Dermis microvascular lymphatic vessel endothelial cell (primary cell): ENCODE data around the gene RABIF. TPM values are rescaled to one million over a fixed set of nuclear protein-coding genes. Genes with fewer than 3 reads are reported as not detected.
"Not testable (repeated sequence)": the region's sequence is repeated elsewhere in the genome, so short reads cannot be mapped to it uniquely, and the experiment has no call there.

Experiments used
- DNase-seq, 2 donors: peaks; one replicate each; pipeline versions ENCODE4 v3.0.0 to v3.0.0-alpha.2; 2010; ENCODE audit warnings: low read depth in 2 of 2
- total RNA-seq: library from RNA; depleted of rRNA; stranded (reverse); fragments of >200 nt; gene quantifications from 2 replicates; pipeline ENCODE4 v1.2.1, GENCODE V29; 2014

Gene RABIF
- 8.5 and 10.5 TPM in 2 replicates for total RNA-seq

GRCh38 chr1:202888531-202889360, at the start of gene RABIF:
TSS of gene RABIF (minus strand) at chr1:202889149. CDS start at chr1:202889098, 51 bp downstream.
- peak; percentile 88 to 95 for DNase-seq

GRCh38 chr1:202938287-202938925, 49.5 kb upstream of the RABIF start:
- DNase-seq: no peak

- DNase-seq: not testable (repeated sequence)
Measured at GRCh38 chr1:202936409-202936808, 47.5 kb upstream of the RABIF start.

GRCh38 chr1:202935844-202936243, 46.9 kb upstream of the RABIF start:
- no peak for DNase-seq

- no peak for DNase-seq
Measured at GRCh38 chr1:202934755-202935154, 45.8 kb upstream of the RABIF start.

GRCh38 chr1:202932476-202932875, 43.5 kb upstream of the RABIF start:
- DNase-seq: no peak

GRCh38 chr1:202926581-202927491, 37.9 kb upstream of the RABIF start, which contains the start of gene KLHL12:
TSS of gene KLHL12 (minus strand) at chr1:202927234. CDS start at chr1:202925162, 2,072 bp downstream.
- peak; percentile 93 to 98 for DNase-seq

- no peak for DNase-seq
Measured at GRCh38 chr1:202923533-202923932, 34.6 kb upstream of the RABIF start.

GRCh38 chr1:202919615-202920014, 30.7 kb upstream of the RABIF start:
- DNase-seq: no peak

GRCh38 chr1:202915146-202915545, 26.2 kb upstream of the RABIF start:
- DNase-seq: no peak

- not testable (repeated sequence) for DNase-seq
Measured at GRCh38 chr1:202912476-202912875, 23.5 kb upstream of the RABIF start.

- DNase-seq: no peak
Measured at GRCh38 chr1:202909494-202909893, 20.5 kb upstream of the RABIF start.

- no peak for DNase-seq
Measured at GRCh38 chr1:202908998-202909397, 20.0 kb upstream of the RABIF start.

- DNase-seq: no peak
Measured at GRCh38 chr1:202905331-202905730, 16.4 kb upstream of the RABIF start.

- not testable (repeated sequence) for DNase-seq
Measured at GRCh38 chr1:202903808-202904207, 14.9 kb upstream of the RABIF start.

- DNase-seq: no peak
Measured at GRCh38 chr1:202901555-202901954, 12.6 kb upstream of the RABIF start.

- no peak for DNase-seq
Measured at GRCh38 chr1:202892501-202892900, 3.6 kb upstream of the RABIF start.

- no peak for DNase-seq
Measured at GRCh38 chr1:202890392-202890791, 1.4 kb upstream of the RABIF start.

GRCh38 chr1:202888221-202888530, 773 bp downstream of the RABIF start:
- DNase-seq: no peak

GRCh38 chr1:202880961-202881460, 7.9 kb downstream of the RABIF start:
- no peak for DNase-seq

- no peak for DNase-seq
Measured at GRCh38 chr1:202880062-202880461, 8.9 kb downstream of the RABIF start.

GRCh38 chr1:202879128-202879527, 9.8 kb downstream of the RABIF start:
- no peak for DNase-seq
